Ureter (tissue), 1 donor: ENCODE results near the gene CALML6. TPM values are rescaled to one million over a fixed set of nuclear protein-coding genes. Genes with fewer than 3 reads are reported as not detected.

Source experiments
- DNase-seq: peaks from one replicate; pipeline ENCODE4 v3.0.0-alpha.2; 2020; ENCODE audit warnings: low spot score
- total RNA-seq: library from RNA; stranded (reverse); gene quantifications from one replicate; pipeline ENCODE4 v1.2.4, GENCODE V29; 2023
- donor health status: DM: yes; HTN: yes; CAD: no.

The CALML6 gene
- total RNA-seq, 1 donor from 2014 or later, result 0.29 TPM

DNA sequence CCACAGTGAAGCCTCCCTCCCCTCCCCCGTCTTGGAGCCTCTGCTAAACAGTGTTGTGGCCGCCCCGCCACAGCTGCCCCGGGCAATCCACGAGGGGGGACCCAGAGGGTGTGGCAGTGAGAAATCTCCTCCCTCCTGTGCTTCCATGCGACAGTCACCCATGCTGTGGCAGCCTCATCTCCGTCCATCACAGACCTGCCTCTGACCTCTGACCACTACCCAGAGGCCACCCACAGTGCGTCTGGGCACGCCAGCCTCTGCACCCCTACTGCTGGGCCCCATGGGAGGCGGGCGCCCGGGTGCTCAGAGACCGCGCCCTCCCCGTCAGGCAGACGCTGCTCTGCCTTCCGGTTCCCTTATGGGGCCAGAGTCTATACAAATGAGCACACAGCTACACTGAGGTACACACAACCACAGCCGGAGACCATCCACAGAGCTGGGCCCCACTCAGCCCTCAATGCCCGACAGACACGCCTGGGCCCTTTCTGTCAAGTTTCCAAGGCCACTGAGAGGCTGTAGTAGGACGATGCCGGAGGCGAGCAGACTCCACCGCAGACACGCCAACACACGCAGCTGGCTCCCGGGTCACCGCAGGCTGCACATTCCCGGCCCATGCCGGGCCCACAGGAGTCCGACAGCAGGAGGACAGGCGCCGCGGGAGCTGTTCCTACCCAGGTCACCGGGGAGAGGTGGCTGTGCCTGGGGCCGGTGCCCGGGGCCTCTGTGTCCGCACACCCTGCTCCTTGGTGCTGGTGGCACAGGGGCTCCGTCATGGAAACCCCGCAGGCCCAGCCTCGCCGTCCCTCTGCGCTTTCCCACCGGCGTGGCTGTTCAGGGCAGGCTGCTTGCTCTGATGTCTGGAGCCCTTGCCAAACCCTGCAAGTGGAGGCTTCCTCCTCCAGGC is 27.9 kb downstream of the CALML6 start:
- no peak for DNase-seq

DNA sequence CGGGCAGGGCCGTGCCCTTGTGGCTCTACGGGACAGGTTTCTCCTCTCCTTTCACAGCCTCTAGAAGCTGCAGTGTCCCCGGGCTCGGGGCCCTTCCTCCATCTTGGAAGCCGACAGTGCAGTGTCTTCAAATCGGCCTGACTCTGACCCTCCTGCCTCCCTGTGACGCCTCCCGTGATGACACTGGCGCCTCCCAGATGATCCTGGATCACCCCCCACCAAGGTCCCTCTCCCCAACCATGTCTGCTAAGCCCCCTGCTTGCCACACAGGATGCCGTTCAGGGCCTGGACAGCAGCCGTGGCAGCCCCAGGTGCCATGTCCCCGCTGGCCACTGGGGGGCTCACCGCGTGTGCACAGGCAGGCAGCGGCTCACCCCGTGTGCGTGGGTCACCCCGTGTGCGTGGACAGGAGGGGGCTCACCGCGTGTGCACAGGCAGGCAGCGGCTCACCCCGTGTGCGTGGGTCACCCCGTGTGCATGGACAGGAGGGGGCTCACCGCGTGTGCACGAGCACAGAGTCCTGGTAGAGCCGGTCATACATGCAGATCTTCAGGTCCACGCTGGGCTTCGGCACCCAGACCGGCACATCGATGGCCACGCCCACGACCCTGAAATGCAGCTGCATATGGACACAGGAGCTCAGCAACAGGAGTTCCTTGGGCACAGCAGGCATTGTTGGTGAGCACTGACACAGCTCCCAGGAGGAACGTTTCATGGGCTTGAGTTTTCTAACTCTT is 28.9 kb downstream of the CALML6 start:
- no peak for DNase-seq

DNA sequence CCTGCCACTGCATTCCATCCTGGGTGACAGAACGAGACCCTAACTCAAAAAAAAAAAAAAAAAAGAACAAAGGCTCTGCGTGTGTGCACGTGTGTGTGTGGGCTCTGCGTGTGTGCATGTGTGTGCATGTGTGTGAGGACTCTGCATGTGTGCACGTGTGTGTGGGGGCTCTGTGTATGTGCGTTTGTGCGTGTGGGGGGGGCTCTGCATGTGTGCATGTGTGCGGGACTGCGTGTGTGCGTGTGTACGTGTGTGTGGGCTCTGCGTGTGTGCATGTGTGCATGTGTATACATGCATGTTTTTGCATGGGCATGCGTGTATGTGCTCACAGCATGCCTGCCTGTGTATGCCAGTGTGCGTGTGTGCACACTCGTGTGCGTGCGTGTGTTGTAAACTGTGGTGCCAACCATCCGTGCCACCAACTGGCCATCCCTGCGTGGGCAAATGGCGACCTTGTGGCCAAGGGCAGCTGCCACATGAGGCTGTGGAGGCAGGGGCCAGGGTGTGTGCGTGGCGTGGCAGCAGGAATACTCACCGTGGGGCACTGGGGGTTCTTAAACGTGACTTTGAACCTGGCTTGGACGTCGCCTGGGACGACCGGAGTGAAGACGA is 30.8 kb downstream of the CALML6 start:
- DNase-seq, result no peak

DNA sequence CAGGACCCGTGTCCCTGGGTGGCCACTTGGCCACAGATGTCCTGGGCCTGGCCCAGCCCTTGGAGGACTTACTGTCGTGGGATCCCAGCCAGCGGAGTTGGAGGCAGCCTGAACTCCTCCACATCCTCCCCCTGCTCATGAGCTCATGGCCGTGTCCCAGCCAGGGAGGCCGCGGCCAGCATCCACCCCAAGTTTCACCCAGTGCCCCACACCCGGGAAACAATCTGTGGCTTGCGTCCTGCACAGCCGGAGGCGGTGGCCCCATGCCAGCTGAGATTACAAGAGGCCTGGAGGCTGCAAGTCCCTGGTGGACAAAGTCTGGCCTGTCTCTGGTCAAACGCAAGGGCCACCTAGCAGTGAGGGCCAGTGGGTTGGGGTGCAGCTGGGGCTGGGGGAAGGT is 31.5 kb downstream of the CALML6 start:
- DNase-seq, result no peak

DNA sequence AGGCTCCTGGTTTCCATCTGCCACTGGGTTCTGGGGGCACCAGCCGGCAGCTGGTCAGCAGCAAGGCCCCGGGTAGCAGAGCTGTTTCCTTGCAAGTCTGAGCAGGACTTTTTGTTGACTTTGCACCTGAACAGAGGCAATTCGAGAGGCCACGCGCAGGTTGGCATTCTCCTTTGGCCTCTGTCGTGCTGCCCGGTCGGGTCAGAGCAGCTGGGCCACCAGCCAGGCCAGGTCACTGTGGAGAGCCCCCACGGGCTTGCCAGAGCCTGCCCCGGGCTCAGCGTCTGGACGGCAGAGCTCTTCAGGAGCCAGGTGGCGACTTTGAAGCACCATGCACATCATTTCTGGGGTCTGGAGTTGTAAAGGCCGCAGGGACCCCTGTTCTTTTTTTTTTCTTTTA is 32.4 kb downstream of the CALML6 start:
- no peak for DNase-seq

DNA sequence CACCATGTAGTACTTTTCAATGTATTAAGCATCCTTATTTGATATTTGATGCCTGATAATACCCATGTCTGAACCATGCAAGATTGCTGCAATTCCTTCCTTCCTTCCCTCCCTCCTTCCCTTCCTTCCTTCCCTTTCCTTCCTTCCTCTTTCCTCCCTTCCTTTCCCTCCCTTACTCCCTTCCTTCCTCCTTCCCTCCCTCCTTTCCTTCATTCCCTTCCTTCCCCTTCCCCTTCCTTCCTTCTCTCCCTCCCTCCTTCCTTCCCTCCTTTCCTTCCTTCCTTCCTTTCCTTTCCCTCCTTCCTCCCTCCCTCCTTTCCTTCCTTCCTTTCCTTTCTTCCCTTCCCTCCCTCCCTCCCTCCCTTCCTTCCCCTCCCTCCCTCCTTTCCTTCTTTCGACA is 33.7 kb downstream of the CALML6 start:
- no peak for DNase-seq

DNA sequence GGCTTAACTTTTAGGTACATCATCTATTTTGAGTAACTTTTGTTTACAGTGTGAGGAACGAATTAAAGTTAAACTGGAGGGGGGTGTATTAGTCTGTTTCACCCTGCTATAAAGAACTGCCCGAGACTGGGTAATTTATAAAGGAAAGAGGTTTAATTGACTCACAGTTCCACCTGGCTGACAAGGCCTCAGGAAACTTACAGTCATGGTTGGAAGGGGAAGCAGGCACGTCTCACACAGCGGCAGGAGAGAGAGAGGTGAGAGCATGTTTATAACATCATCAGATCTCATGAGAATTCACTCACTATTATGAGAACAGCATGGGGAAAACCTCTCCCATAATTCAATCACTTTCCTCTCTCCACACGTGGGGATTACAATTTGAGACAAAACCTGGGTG is 35.9 kb downstream of the CALML6 start:
- no peak for DNase-seq

DNA sequence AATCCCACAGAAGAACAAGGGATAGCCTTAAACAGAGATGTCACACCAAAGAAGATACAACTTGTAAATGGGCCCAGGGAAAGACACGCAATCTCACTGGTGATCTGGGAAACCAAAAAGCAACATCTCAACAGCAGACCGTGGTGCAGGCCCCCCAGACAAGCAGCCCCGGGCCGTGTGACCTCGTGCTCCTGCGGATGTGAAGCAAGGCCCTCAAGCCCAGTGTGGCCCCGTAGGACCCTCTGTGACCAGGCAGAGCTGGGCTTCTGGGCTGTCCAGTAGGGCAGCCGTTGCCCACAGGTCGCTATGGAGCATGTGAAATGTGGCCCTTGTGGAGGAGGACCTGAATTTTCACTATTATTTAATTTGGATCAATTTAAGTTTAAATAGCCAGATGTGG is 39.0 kb downstream of the CALML6 start:
- no peak for DNase-seq

DNA sequence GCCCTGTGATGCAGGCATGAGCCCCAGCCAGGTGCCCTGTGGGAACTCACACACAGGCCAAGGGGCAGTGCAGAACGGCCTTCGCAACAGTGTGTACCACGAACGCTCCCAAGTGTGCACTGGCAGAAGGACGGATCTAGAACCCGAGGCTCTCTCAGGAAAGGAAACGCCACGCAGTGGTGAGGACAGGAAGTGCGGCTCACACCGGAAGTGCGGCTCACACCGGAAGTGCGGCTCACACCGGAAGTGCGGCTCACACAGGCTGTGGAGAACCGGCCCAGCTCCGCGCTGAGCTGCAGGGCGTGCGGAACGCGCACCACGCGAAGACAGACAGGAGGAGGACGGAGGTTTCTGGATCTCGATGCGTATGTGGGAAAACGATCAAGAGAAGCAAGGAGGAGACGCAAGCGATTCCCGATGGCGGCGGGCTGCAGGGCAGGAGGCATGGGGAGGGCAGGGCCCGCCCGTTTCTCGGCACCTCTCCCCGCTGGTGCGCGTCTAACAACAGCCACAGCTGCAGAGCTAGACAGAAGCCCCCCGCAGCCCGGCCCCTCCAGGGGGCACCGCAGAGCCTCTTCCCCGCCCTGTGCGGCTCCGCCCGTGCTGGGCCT is 39.9 kb downstream of the CALML6 start:
- DNase-seq, result no peak

DNA sequence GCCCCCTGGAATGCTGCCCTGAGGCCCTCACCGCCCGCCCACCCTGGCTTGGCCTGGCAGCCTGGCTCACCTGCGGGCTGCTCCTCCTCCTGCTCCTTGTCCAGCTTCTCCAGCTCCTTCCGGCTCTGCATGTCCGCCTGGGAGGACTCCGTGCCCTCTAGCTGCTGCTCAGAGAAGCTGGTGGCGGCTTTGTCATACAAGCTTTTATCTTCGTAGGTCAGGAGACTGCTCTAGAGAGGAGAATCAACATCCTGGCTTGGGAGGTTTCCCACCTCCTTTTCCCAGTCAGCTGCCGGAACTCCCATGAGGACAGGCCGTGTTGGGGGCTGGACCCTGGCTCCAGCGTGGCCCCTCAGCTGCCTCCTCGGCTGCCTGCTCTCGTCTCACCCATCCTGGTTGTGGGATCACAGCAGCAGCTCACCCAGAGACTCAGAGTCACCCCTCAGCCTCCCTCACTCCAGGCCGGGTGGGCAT is 40.6 kb downstream of the CALML6 start:
- DNase-seq, result no peak

DNA sequence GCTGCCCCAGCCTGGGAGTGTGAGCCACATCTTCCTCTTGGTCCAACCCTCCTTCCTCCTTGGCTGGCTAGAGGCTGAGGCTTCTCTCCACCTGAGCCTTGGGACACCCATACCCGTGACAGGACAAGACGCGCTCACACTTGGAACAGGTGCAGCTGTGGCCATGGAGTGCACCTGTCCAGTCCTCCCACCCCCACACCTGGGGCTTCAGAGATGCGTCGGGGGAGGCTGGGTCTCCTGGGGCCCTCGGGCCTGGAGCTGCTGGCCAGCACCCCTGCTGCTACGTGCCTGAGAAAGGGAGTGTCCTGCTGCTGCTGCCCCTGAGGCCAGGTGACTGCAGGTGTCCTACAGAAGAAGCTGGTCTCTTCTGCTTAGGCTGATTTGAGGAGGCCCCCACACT is 41.0 kb downstream of the CALML6 start:
- DNase-seq, result no peak

DNA sequence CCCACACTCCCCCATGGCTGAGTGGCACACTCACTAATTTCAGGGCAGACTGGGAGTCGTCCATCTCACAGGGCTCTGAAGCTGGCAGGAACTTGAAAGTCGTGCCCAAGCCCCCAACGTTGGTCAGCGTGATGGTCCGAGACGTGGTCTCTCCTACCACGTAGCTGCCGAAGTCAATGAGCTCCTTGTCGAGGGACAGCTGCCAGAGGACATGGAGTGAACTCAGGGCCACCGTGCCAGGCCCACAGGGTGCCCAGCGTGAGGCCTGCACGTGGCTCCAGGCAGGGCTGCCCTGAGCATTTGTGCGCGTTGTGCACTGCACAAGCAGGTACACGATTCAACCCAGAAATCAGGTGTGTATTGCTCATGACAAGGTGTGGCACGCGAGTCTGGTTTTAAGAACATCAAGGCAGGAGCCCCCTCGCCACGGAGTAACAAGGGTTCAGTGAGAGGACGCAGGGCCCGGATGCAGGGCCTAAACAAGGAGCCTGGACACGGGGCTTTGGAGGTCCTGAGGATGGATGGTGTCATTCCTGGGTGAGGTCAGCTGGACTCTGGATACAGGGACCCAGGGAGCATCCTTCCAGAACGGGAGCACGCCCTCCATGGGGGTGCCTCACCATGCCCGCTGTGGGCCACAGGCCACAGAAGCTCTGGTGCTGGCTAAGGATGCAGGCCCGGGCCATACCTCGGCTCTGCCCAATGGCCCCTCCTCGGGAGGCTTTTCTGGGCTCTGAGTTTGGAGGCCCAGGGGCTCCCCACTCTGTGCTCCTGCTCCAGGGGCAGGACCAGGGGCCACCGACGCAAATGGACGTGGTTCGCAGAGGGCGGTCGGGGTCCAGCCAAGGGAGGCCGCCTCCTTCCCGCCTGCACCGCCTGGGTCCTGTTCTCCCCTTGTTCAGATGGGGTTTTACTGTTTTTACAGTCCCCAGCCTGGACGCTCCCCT is 41.8 kb downstream of the CALML6 start:
- DNase-seq, result no peak

DNA sequence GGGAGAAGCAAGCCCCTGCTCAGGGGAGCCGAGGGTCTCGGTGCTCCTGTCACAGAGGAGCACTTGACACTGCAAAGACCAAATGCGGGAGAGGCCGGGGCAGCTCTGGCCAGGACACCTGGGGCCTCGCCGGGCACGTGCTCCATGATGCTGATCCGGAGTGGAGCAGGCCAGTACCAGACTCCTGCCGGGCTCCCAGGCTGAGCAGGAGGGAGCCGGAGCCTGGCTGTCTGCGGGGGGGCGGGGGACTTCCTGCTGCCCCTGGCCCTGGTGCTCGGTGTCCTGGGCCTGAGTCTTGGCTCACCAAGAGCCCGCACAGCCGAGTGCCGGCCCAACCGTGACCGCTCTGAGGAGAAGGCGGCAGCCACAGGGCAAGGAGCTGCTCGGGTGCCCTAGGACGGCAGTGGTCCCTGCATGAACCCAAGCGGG is 42.5 kb downstream of the CALML6 start:
- no peak for DNase-seq

DNA sequence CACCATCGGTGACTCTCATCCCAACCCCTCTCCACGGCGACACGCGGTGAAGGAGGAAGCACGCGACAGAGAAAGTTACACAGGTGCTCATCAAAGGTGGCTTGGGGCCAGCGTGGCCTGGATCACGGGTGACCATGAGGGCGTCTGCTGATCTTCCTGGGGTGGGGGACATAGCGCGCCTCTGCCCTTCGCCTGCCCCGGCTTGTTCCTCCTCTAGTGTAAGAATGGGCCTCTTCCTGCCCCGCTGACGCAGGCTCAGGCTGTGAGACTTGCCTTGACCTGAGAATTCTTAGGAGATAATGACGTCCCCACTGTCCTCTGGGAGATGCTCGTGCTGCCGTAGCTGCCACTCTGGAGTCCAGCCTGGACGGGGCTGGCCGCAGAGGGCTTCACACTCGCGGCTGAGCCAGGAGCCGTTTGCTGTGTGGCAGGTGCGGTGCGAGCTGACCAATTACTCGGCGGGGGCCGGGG is 43.0 kb downstream of the CALML6 start:
- DNase-seq, result no peak

DNA sequence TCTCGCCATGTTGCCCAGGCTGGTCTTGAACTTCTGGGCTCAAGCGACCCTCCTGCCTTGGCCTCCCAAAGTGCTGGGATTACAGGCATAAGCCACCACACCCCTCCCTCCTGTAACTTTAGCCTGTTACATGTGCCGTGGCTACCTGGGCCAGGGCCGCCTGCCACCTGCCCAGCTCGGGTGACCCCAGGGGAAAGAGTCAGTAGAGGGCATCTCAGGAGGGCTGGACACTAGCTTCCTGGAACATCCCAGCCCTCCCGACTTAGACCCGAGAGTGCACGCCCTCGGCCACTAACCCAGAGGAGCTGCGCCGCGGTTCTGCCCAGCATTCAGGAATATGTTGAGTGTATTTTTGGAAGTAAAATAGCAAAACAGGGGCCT is 44.4 kb downstream of the CALML6 start:
- DNase-seq, result no peak

DNA sequence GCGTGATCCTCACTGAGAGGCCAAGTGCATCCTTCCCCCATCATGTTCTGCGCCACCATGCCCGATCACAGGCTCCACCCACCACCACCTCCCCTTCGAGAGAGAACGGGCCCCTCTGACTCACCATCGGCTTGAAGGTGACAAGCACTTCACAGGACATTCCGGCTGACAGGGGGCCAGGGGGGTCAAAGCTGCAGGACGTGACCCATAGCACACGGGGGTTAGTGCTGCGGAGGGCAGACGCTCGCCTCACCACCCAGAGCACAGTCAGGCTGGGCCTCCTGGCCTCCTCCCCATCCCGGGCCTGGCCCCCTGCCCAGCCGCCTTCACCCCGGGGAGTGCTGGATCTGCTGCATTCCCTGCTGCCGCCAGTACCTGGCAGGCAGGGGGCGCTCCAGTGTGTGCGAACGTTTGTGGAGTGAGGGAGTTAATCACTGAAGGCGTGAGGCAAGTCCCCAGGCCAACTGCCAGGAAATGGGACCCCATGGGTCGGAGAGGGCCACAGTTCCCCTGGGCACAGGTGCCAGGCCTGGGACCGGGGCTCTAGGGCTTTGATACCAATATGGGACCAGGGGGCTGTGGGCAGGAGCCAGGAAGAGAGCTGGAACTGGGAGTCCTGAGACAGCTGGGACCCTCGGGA is 44.9 kb downstream of the CALML6 start:
- DNase-seq, result peak; percentile 75

DNA sequence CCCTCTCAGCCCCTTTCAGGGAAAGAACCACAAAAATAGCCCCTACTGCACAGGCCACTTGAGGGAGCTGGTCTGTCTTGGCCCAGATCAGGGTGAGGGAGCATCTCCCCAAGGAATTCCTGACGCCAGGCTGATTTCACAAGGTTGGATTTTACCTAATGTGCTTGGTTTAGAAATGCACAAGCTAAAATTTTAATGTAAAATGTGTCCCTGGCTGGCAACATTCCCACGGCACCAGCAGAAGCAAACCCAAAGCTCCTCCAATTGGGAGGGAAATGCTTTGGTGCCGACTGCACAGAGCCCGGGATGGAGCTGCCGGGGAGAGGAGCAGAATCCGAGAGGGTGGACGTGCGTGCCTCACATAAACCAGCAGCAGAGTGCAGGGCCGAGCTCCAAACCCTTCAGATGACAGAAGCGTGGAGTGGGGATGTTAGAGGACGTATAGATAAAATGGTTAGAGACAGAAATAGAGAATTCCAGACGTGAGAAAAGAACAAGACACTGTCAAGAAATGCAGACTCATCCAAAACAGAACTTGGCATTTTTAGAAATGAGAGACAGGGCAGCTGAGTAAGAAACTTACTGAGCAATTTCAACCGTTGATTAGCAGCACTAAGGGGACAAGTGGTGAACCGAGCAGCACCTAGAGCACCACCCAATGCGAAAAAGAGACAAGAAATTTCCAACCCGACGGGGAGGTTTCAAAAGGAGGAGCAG is 45.6 kb downstream of the CALML6 start:
- DNase-seq, result no peak

DNA sequence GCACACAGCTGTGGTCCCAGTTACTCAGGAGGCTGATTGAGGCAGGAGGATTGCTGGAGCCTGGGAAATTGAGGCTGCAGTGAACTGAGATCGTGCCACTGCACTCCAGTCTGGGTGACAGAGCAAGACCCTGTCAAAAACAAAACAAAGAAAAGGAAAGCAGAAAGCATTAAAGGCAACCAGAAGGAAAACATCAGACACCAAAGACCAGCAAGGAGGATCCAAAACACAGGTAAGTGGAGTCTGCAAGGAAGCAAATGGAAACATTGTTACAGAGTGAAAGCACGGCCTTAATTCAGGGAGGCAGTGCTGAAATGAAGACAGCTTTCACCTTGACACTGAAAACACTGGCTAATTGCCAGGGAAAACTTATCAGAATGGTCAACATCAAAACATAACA is 47.7 kb downstream of the CALML6 start:
- no peak for DNase-seq

DNA sequence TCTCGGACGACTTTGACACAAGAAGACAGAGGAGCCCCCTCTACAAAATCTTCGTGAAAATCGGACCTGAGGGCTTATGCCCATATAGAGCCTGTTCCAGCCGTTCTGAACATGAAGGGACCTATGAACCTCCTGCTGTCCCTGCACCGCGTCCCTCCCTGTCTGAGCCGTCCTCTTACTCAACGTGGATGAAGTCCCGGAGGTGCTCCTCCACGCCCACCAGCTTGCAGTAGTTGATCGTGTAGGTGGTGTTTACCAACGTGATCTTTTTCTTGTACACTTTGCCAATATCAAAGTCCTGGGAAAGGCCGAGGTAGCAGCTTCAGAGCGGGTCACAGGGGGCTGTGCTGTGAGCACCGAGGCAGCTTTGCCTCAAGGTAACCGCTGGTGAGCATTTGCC is 48.5 kb downstream of the CALML6 start:
- DNase-seq, result no peak

DNA sequence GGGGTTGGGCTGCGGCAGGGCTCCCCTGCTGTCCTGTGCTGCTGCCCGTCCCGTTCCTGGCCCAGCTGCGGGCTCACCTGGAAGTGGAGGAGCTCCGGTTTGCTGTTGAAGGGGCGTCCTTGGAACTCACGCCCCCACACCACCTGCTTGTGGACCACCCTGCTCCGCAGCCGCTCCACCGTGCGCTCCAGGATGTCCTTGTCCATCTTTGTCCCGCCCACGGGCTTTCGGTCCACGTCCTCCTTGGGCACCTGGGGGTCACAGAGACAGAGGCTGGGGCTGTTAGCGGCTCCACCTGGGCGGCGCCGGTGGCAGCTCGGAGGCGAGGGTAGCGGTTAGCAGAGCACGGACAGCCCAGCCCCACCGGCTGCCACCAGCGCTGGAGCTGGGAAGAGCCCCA is 49.8 kb downstream of the CALML6 start:
- DNase-seq, result no peak
